BJ (cell line): ENCODE results near the gene RABL6. TPM values are rescaled to one million over a fixed set of nuclear protein-coding genes. Genes with fewer than 3 reads are reported as not detected.
"Not testable (repeated sequence)": the region's sequence is repeated elsewhere in the genome, so short reads cannot be mapped to it uniquely, and the experiment has no call there.

Source experiments
- CTCF ChIA-PET: fragments of 350-600 bp; formaldehyde crosslinking; extraction: SDS; loops from one replicate; lab custom pipeline; 2021; ENCODE audit warnings: antibody characterized with exemption, inconsistent platforms; lab: Yijun Ruan, JAX
- POLR2A ChIA-PET: fragments of 300-600 bp; sonication (Branson Sonifier 250); formaldehyde crosslinking; extraction: SDS; loops from one replicate; lab custom pipeline; 2021; ENCODE audit warnings: antibody characterized with exemption; lab: Charles Lee
- DNase-seq: peaks from one replicate; pipeline ENCODE4 v3.0.0-alpha.2; 2011; ENCODE audit warnings: low read depth
- H3K27me3 ChIP-seq: 2 replicates; pipeline ENCODE4 v1.6.0; 2011; ENCODE audit warnings: low read length; ENCODE audit not compliant: control insufficient read depth, insufficient read depth
- H3K36me3 ChIP-seq: 2 replicates; pipeline ENCODE4 v1.5.1; 2011; ENCODE audit warnings: low read length; ENCODE audit not compliant: control insufficient read depth, insufficient read depth
- H3K4me3 ChIP-seq: 2 replicates; pipeline ENCODE4 v1.5.1; 2011; ENCODE audit warnings: low read depth, mild to moderate bottlenecking, control low read depth, low read length
- CTCF ChIP-seq: IDR thresholded peaks from 2 replicates; pipeline ENCODE4 v1.5.1; 2011; ENCODE audit warnings: low read depth, mild to moderate bottlenecking, control low read depth, inconsistent platforms, low read length, moderate library complexity; ENCODE audit not compliant: insufficient read depth
- polyA plus RNA-seq: library from polyadenylated mRNA; depleted of rRNA; stranded (reverse); fragments of >200 nt; gene quantifications from 2 replicates; pipeline ENCODE4 v1.2.3, GENCODE V29; 2011

RABL6 gene
- polyA plus RNA-seq, 1 experiment, result 60.2 TPM

GRCh38 chr9:136840877-136841645 lies 33.3 kb downstream of the RABL6 start:
- no peak for DNase-seq
- CTCF ChIA-PET, result interaction anchor here (0.6 to 3.8 kb wide), 9 partner anchors 12 to 325 kb away, joined by 3 to 27 read pairs (median 10); partner anchors contain the start of genes ABCA2, SAPCD2 and TMEM141
- Histone ChIP-seq H3K4me3 (no peak overlapping the region), H3K27me3 (peaks cover 4% of the 10 kb centered on the region; the same call in 1 of the 2 replicates), H3K36me3 (peaks cover 9% of the 10 kb centered on the region)
- no peak for TF ChIP-seq CTCF
- POLR2A ChIA-PET, result no interaction called here

- CTCF ChIA-PET, result interaction anchor here (0.6 to 3.8 kb wide), 26 partner anchors 8 to 790 kb away, joined by 3 to 27 read pairs (median 4); partner anchors contain the start of genes ABCA2, MAMDC4, NPDC1 and RABL6
- H3K36me3 ChIP-seq, DNase-seq, H3K4me3 ChIP-seq, H3K27me3 ChIP-seq: not testable (repeated sequence)
- POLR2A ChIA-PET, result interaction anchor here (0.6 kb wide), 1 partner anchor 120 kb away, joined by 3 read pairs; no protein-coding TSS in a partner anchor
Measured at GRCh38 chr9:136841646-136842379, 34.1 kb downstream of the RABL6 start.

GRCh38 chr9:136842380-136842948 lies 34.7 kb downstream of the RABL6 start, which contains the start of gene AJM1:
TSS of gene AJM1 (plus strand) at chr9:136842478. CDS start at chr9:136844415, 1,937 bp downstream.
- DNase-seq, H3K36me3 ChIP-seq, H3K27me3 ChIP-seq: not testable (repeated sequence)
- POLR2A ChIA-PET, result interaction anchor here (0.6 kb wide), 1 partner anchor 120 kb away, joined by 3 read pairs; no protein-coding TSS in a partner anchor
- peak; percentile 93 for TF ChIP-seq CTCF
- CTCF ChIA-PET, result interaction anchor here (0.7 to 3.8 kb wide), 28 partner anchors 8 to 791 kb away, joined by 3 to 27 read pairs (median 4); partner anchors contain the start of genes ABCA2, MAMDC4, NPDC1 and RABL6
- peak within 1 kb of the TSS; percentile 45 for H3K4me3 ChIP-seq

- H3K36me3 ChIP-seq, result not testable (repeated sequence)
Measured at GRCh38 chr9:136843159-136843800, 35.5 kb downstream of the RABL6 start.

GRCh38 chr9:136843801-136844740 lies 36.3 kb downstream of the RABL6 start:
- CTCF ChIA-PET, result interaction anchor here (0.6 to 3.8 kb wide), 12 partner anchors 12 to 237 kb away, joined by 3 to 27 read pairs (median 6); partner anchors contain the start of gene ABCA2
- TF ChIP-seq CTCF, result peak; percentile 59
- DNase-seq, H3K27me3 ChIP-seq, H3K4me3 ChIP-seq, POLR2A ChIA-PET, H3K36me3 ChIP-seq: not testable (repeated sequence)

More at GRCh38 chr9:136843159-136843800, 35.5 kb downstream of the RABL6 start:
- POLR2A ChIA-PET, H3K27me3 ChIP-seq, H3K4me3 ChIP-seq, DNase-seq: not testable (repeated sequence)
- CTCF ChIA-PET, result interaction anchor here (0.9 to 3.8 kb wide), 21 partner anchors 9 to 227 kb away, joined by 3 to 27 read pairs (median 6); partner anchors contain the start of genes ABCA2, MAMDC4, NPDC1 and RABL6
